SU-DHL-6 (cell line): ENCODE data around the gene TESK2.
A peak's percentile ranks its signal among the peaks of the same experiment; 100 is the strongest.

Source experiments
- H2AFZ ChIP-seq: fragments of 200-600 bp; sonication (generic); 2 replicates; pipeline ENCODE4 v1.6.1; 2014; ENCODE audit warnings: low read depth, mild to moderate bottlenecking, moderate library complexity, mixed read lengths, antibody characterized with exemption, low read length; ENCODE audit not compliant: severe bottlenecking
- H3F3A ChIP-seq: fragments of 200-600 bp; shearing (Covaris generic); 2 replicates; pipeline ENCODE4 v1.6.0; 2016; ENCODE audit warnings: antibody characterized with exemption, mild to moderate bottlenecking; ENCODE audit not compliant: insufficient read depth
- H3K27ac ChIP-seq: fragments of 200-600 bp; sonication (generic); 2 replicates; pipeline ENCODE4 v1.5.1; 2016; ENCODE audit warnings: low read depth, mild to moderate bottlenecking, low read length, moderate library complexity, mixed read lengths
- H3K27me3 ChIP-seq: fragments of 200-600 bp; sonication (generic), shearing (Covaris generic); 2 replicates; pipeline ENCODE4 v1.6.0; 2014; ENCODE audit warnings: mild to moderate bottlenecking, low read length
- H3K36me3 ChIP-seq: fragments of 200-600 bp; sonication (generic); 2 replicates; pipeline ENCODE4 v1.6.1; 2014; ENCODE audit warnings: mild to moderate bottlenecking, low read length, mixed read lengths
- H3K4me2 ChIP-seq: fragments of 300-600, 200-600 bp; shearing (Covaris generic), sonication (generic); 2 replicates; pipeline ENCODE4 v1.6.0; 2014; ENCODE audit warnings: low read length, low read depth, mild to moderate bottlenecking; ENCODE audit not compliant: poor library complexity, severe bottlenecking
- H3K4me3 ChIP-seq: fragments of 200-600 bp; sonication (generic); 2 replicates; pipeline ENCODE4 v1.5.1; 2014; ENCODE audit warnings: antibody characterized with exemption, low read length, mild to moderate bottlenecking, mixed read lengths; ENCODE audit not compliant: insufficient read depth, poor library complexity, severe bottlenecking
- H3K79me2 ChIP-seq: fragments of 200-600 bp; sonication (generic); 2 replicates; pipeline ENCODE4 v1.6.1; 2014; ENCODE audit warnings: mild to moderate bottlenecking, low read length, moderate library complexity; ENCODE audit not compliant: insufficient read depth
- H3K9ac ChIP-seq: fragments of 200-600 bp; sonication (generic); 2 replicates; pipeline ENCODE4 v1.7.0; 2014; ENCODE audit warnings: mild to moderate bottlenecking, low read length
- H3K9me2 ChIP-seq: fragments of 200-600 bp; sonication (generic); replicated peaks from 2 replicates; pipeline ENCODE4 v1.6.1; 2014; ENCODE audit warnings: low read length; ENCODE audit not compliant: insufficient read depth
- H3K9me3 ChIP-seq: fragments of 200-600 bp; sonication (generic); 2 replicates; pipeline ENCODE4 v1.6.1; 2014; ENCODE audit warnings: low read length, mixed read lengths; ENCODE audit not compliant: insufficient read depth
- H4K20me1 ChIP-seq: fragments of 200-600 bp; sonication (generic); 2 replicates; pipeline ENCODE4 v1.6.1; 2014; ENCODE audit warnings: low read depth, mild to moderate bottlenecking, antibody characterized with exemption, low read length, moderate library complexity, mixed read lengths
- EZH2phosphoT487 ChIP-seq: fragments of 200-600 bp; sonication (generic), shearing (Covaris generic); conservative IDR thresholded peaks from 2 replicates; pipeline ENCODE4 v1.6.1; 2018; ENCODE audit warnings: mild to moderate bottlenecking, antibody characterized with exemption, low read length, moderate library complexity, mixed read lengths
- TF ChIP-seq, protein P1 (sequence below): fragments of 200-600 bp; sonication (generic); IDR thresholded peaks from one replicate; pipeline ENCODE4 v1.5.1; 2017; ENCODE audit warnings: antibody characterized with exemption, mild to moderate bottlenecking, low read length, moderate library complexity; ENCODE audit not compliant: insufficient read depth, poor library complexity, severe bottlenecking

TESK2 gene

GRCh38 chr1:45375104-45376090, 115.6 kb downstream of the TESK2 start:
- Histone ChIP-seq H3K79me2 (no peaks in the 10 kb centered on the region), H3K9ac (no peak overlapping the region), H3K9me2 (no peaks in the 10 kb centered on the region), H3K27ac (no peak overlapping the region), H3K36me3 (no peaks in the 10 kb centered on the region), H4K20me1 (no peaks in the 10 kb centered on the region), H3K4me2 (peak overlapping the region; percentile 12), H3K27me3 (no peaks in the 10 kb centered on the region), H3K4me3 (no peak overlapping the region), H3K9me3 (no peaks in the 10 kb centered on the region), H2AFZ (no peak overlapping the region), H3F3A (no peaks in the 10 kb centered on the region)
- TF ChIP-seq EZH2phosphoT487 = no peak

DNA sequence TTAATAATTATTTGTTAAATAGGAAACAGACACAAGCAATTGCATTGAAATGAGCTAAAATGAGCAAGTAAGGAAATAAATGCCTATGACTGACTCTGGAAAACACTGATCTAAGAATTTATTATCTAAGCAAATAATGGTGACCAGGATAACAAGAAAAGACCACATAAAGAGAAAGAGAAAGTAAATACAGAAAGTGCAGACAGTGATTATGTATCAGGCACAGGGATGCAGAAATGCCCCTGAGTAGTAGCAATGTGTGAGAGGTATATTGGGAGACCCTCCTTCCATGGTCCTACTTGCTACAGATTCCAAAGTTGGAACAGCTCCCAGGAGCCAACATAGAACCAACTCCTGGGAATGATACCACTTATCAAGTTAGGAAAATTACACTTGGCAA, 117.4 kb downstream of the TESK2 start:
- Histone ChIP-seq H3K36me3 (no peaks in the 10 kb centered on the region), H3K4me3 (no peak overlapping the region), H3K9me2 (no peaks in the 10 kb centered on the region), H3K9me3 (no peaks in the 10 kb centered on the region), H3K27me3 (no peaks in the 10 kb centered on the region), H3K9ac (no peak overlapping the region), H2AFZ (no peak overlapping the region), H4K20me1 (no peaks in the 10 kb centered on the region), H3K27ac (no peak overlapping the region), H3F3A (no peaks in the 10 kb centered on the region), H3K4me2 (no peak overlapping the region), H3K79me2 (no peaks in the 10 kb centered on the region)
- no peak for TF ChIP-seq EZH2phosphoT487
- TF ChIP-seq, protein P1, sequence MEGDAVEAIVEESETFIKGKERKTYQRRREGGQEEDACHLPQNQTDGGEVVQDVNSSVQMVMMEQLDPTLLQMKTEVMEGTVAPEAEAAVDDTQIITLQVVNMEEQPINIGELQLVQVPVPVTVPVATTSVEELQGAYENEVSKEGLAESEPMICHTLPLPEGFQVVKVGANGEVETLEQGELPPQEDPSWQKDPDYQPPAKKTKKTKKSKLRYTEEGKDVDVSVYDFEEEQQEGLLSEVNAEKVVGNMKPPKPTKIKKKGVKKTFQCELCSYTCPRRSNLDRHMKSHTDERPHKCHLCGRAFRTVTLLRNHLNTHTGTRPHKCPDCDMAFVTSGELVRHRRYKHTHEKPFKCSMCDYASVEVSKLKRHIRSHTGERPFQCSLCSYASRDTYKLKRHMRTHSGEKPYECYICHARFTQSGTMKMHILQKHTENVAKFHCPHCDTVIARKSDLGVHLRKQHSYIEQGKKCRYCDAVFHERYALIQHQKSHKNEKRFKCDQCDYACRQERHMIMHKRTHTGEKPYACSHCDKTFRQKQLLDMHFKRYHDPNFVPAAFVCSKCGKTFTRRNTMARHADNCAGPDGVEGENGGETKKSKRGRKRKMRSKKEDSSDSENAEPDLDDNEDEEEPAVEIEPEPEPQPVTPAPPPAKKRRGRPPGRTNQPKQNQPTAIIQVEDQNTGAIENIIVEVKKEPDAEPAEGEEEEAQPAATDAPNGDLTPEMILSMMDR = no peak

DNA sequence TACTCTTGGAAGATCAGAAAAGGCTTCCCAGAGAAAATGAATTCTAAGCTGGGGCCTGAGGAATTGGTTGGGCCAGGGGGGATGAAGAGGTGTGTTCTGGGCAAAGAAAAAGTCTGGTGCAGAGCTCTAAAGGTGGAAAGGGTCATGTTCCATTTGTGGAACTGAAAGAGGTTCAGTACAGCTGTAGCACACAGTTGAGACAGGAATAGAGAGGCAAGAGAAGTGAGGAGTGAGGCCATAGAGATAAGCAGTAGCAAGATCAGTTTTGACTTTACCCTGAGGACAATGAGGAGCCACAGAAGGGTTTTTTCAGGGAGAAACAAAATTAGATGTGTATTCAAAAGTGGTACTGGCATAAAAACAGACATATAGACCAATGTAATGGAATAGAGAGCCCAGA, 120.4 kb downstream of the TESK2 start:
- H3K36me3 ChIP-seq = no peaks in the 10 kb centered on the region
- H3K4me2 ChIP-seq = no peak overlapping the region
- H3K27me3 ChIP-seq = no peaks in the 10 kb centered on the region
- H4K20me1 ChIP-seq = no peaks in the 10 kb centered on the region
- H2AFZ ChIP-seq = no peak overlapping the region
- H3K79me2 ChIP-seq = no peaks in the 10 kb centered on the region
- H3K9me3 ChIP-seq = no peaks in the 10 kb centered on the region
- no peak overlapping the region for H3K9ac ChIP-seq
- no peak for TF ChIP-seq EZH2phosphoT487
- H3K27ac ChIP-seq = no peak overlapping the region
- no peaks in the 10 kb centered on the region for H3K9me2 ChIP-seq
- no peaks in the 10 kb centered on the region for H3F3A ChIP-seq
- H3K4me3 ChIP-seq = no peak overlapping the region

DNA sequence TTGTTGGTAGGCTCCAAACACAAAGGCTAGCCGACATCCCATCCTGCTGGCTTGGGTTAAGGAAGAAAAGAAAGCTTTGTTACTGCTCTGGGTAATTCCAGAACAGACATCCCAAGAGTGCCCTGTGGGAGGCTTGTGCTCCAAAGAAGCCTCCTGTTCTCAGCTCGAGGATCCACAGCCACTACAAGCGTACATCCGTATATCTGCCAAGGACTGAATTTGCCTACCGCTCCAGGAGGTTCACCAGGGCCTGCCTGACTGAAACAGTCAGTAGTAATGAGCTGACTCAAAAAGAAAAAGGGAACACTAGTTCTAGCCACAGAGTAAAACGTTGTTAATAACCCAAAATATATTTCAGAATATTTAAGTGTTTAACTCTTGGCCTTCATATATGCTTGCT, 125.9 kb downstream of the TESK2 start:
- TF ChIP-seq EZH2phosphoT487 = no peak
- TF ChIP-seq, protein P1 = no peak
- Histone ChIP-seq H3K9me2 (no peaks in the 10 kb centered on the region), H4K20me1 (no peaks in the 10 kb centered on the region), H3F3A (no peaks in the 10 kb centered on the region), H3K9me3 (no peaks in the 10 kb centered on the region), H3K9ac (no peak overlapping the region), H3K27ac (no peak overlapping the region), H3K27me3 (no peaks in the 10 kb centered on the region), H3K79me2 (no peaks in the 10 kb centered on the region), H2AFZ (no peak overlapping the region), H3K36me3 (no peaks in the 10 kb centered on the region), H3K4me3 (no peak overlapping the region), H3K4me2 (no peak overlapping the region)
